Cardiac septum (tissue), 1 donor: ENCODE results near the gene CIP2A. TPM values are rescaled to one million over a fixed set of nuclear protein-coding genes. Genes with fewer than 3 reads are reported as not detected.

Experiments
- DNase-seq: peaks from one replicate; pipeline ENCODE4 v3.0.0-alpha.2; 2020; ENCODE audit warnings: low spot score
- intact Hi-C: fragments of 100-400 bp; cut with DNase I; formaldehyde crosslinking; loops from one replicate; pipeline ENCODE4 v1.14.0; 2022
- total RNA-seq: library from RNA; stranded (reverse); fragmentation: NEBNext Ultra II Directional; extraction: Animal tissue kit (Norgen Biotek cat#: 25700); gene quantifications from one replicate; pipeline ENCODE4 v1.2.1, GENCODE V29; 2021
- donor health status: DM: no; HTN: no; CAD: no.

CIP2A gene
- total RNA-seq, 1 donor from 2014 or later, result 1.3 TPM

- intact Hi-C loops, result no loop called here
- no peak for DNase-seq
Observed at GRCh38 chr3:108566599-108566998, 22.6 kb downstream of the CIP2A start.

- no peak for DNase-seq
- intact Hi-C loops, result no loop called here
Observed at GRCh38 chr3:108565506-108565905, 23.7 kb downstream of the CIP2A start.

GRCh38 chr3:108564564-108564963 is 24.7 kb downstream of the CIP2A start:
- intact Hi-C loops, result no loop called here
- DNase-seq, result no peak

- intact Hi-C loops, result no loop called here
- no peak for DNase-seq
Observed at GRCh38 chr3:108562565-108562964, 26.7 kb downstream of the CIP2A start.

- intact Hi-C loops, result no loop called here
- no peak for DNase-seq
Observed at GRCh38 chr3:108555966-108556581, 33.2 kb downstream of the CIP2A start.

- DNase-seq, result no peak
- intact Hi-C loops, result no loop called here
Observed at GRCh38 chr3:108554913-108555571, 34.2 kb downstream of the CIP2A start.

- intact Hi-C loops, result no loop called here
Observed at GRCh38 chr3:108554229-108554628, 35.0 kb downstream of the CIP2A start.

GRCh38 chr3:108552267-108553159 is 36.7 kb downstream of the CIP2A start:
- intact Hi-C loops, result loop anchor here (2.0 kb wide), 1 partner anchor 64 kb away; no protein-coding TSS in a partner anchor
- no peak for DNase-seq

More at GRCh38 chr3:108554229-108554628, 35.0 kb downstream of the CIP2A start:
- no peak for DNase-seq

- intact Hi-C loops, result no loop called here
- DNase-seq, result no peak
Observed at GRCh38 chr3:108548886-108549285, 40.4 kb downstream of the CIP2A start.

GRCh38 chr3:108548304-108548703 is 40.9 kb downstream of the CIP2A start:
- intact Hi-C loops, result no loop called here
- no peak for DNase-seq

- intact Hi-C loops, result no loop called here
- DNase-seq, result no peak
Observed at GRCh38 chr3:108546692-108547091, 42.5 kb downstream of the CIP2A start.

GRCh38 chr3:108546247-108546646 is 43.0 kb downstream of the CIP2A start:
- no peak for DNase-seq
- intact Hi-C loops, result no loop called here

GRCh38 chr3:108538083-108538482 is 51.2 kb downstream of the CIP2A start:
- intact Hi-C loops, result no loop called here
- no peak for DNase-seq

GRCh38 chr3:108528459-108529252 is 60.6 kb downstream of the CIP2A start:
- intact Hi-C loops, result no loop called here
- DNase-seq, result no peak

GRCh38 chr3:108527817-108528216 is 61.4 kb downstream of the CIP2A start:
- intact Hi-C loops, result no loop called here
- DNase-seq, result no peak

GRCh38 chr3:108527109-108527508 is 62.1 kb downstream of the CIP2A start:
- intact Hi-C loops, result no loop called here

GRCh38 chr3:108525971-108526370 is 63.3 kb downstream of the CIP2A start:
- intact Hi-C loops, result no loop called here
- no peak for DNase-seq

More at GRCh38 chr3:108527109-108527508, 62.1 kb downstream of the CIP2A start:
- DNase-seq, result no peak

- DNase-seq, result no peak
- intact Hi-C loops, result no loop called here
Observed at GRCh38 chr3:108525256-108525655, 64.0 kb downstream of the CIP2A start.

- DNase-seq, result no peak
- intact Hi-C loops, result no loop called here
Observed at GRCh38 chr3:108524537-108524936, 64.7 kb downstream of the CIP2A start.

GRCh38 chr3:108518895-108519294 is 70.3 kb downstream of the CIP2A start:
- intact Hi-C loops, result no loop called here
- DNase-seq, result no peak
